Renal cortical epithelial cell (primary cell): ENCODE measurements around the gene ERBB4. TPM values are rescaled to one million over a fixed set of nuclear protein-coding genes. Genes with fewer than 3 reads are reported as not detected.

Experiments
- DNase-seq: peaks from one replicate; pipeline ENCODE4 v3.0.0-alpha.2; 2011; ENCODE audit warnings: low read depth
- total RNA-seq: library from RNA; depleted of rRNA; stranded (reverse); fragments of >200 nt; gene quantifications from 2 replicates; pipeline ENCODE4 v1.2.3, GENCODE V29; 2014

Gene ERBB4
- total RNA-seq, 1 donor from 2014 or later, result 40.7 TPM

GRCh38 chr2:211423018-211423417, 1115.6 kb downstream of the ERBB4 start:
- no peak for DNase-seq

GRCh38 chr2:211417544-211417943, 1121.1 kb downstream of the ERBB4 start:
- DNase-seq, result no peak

- no peak for DNase-seq
Observed at GRCh38 chr2:211416373-211416772, 1122.2 kb downstream of the ERBB4 start.

GRCh38 chr2:211413746-211414145, 1124.9 kb downstream of the ERBB4 start:
- DNase-seq, result no peak

- DNase-seq, result peak; percentile 87
Observed at GRCh38 chr2:211408483-211408891, 1130.1 kb downstream of the ERBB4 start.

- DNase-seq, result no peak
Observed at GRCh38 chr2:211407076-211407475, 1131.5 kb downstream of the ERBB4 start.

GRCh38 chr2:211405036-211405435, 1133.6 kb downstream of the ERBB4 start:
- no peak for DNase-seq

GRCh38 chr2:211404098-211404497, 1134.5 kb downstream of the ERBB4 start:
- DNase-seq, result no peak

- no peak for DNase-seq
Observed at GRCh38 chr2:211401328-211401727, 1137.3 kb downstream of the ERBB4 start.

- no peak for DNase-seq
Observed at GRCh38 chr2:211397764-211398163, 1140.8 kb downstream of the ERBB4 start.

- DNase-seq, result no peak
Observed at GRCh38 chr2:211396815-211397214, 1141.8 kb downstream of the ERBB4 start.

GRCh38 chr2:211391189-211391567, 1147.4 kb downstream of the ERBB4 start:
- no peak for DNase-seq

GRCh38 chr2:211390536-211391188, 1147.9 kb downstream of the ERBB4 start:
- DNase-seq, result no peak

- no peak for DNase-seq
Observed at GRCh38 chr2:211387734-211388133, 1150.9 kb downstream of the ERBB4 start.

GRCh38 chr2:211380041-211380440, 1158.6 kb downstream of the ERBB4 start:
- no peak for DNase-seq

- no peak for DNase-seq
Observed at GRCh38 chr2:211376410-211376809, 1162.2 kb downstream of the ERBB4 start.

GRCh38 chr2:211373203-211373602, 1165.4 kb downstream of the ERBB4 start:
- DNase-seq, result no peak

- DNase-seq, result no peak
Observed at GRCh38 chr2:211371465-211371864, 1167.1 kb downstream of the ERBB4 start.

GRCh38 chr2:211368467-211368866, 1170.1 kb downstream of the ERBB4 start:
- DNase-seq, result no peak

GRCh38 chr2:211367711-211368110, 1170.9 kb downstream of the ERBB4 start:
- DNase-seq, result peak; percentile 99

GRCh38 chr2:211367293-211367692, 1171.3 kb downstream of the ERBB4 start:
- peak; percentile 89 for DNase-seq

- DNase-seq, result no peak
Observed at GRCh38 chr2:211364911-211365310, 1173.7 kb downstream of the ERBB4 start.

- DNase-seq, result no peak
Observed at GRCh38 chr2:211361383-211361782, 1177.2 kb downstream of the ERBB4 start.

GRCh38 chr2:211359347-211359746, 1179.3 kb downstream of the ERBB4 start:
- DNase-seq, result no peak
